Panc1 (cell line): Measurements from ENCODE around the gene MYH14. TPM values are rescaled to one million over a fixed set of nuclear protein-coding genes. Genes with fewer than 3 reads are reported as not detected.

ENCODE experiments used
- ATAC-seq: fragments of 200-7000 bp; cut with Tn5 transposase; 2 replicates; pipeline ENCODE4 v1.9.1; 2020; ENCODE audit warnings: mild to moderate bottlenecking, moderate library complexity
- BruUV-seq: library from RNA; stranded (reverse); fragments of 400-500 nt; replicated peaks from 2 replicates; lab custom pipeline; 2021; lab: Mats Ljungman, UMichigan
- CTCF ChIA-PET: fragments of 300-600 bp; sonication (Branson Sonifier 250); formaldehyde crosslinking; loops from one replicate; lab custom pipeline; 2022; ENCODE audit warnings: antibody characterized with exemption; lab: Charles Lee
- POLR2A ChIA-PET: fragments of 300-600 bp; sonication (Branson Sonifier 250); formaldehyde crosslinking; loops from one replicate; lab custom pipeline; 2022; ENCODE audit warnings: antibody characterized with exemption; lab: Charles Lee
- DNase-seq: peaks from one replicate; pipeline ENCODE4 v3.0.0-alpha.2; 2010; ENCODE audit warnings: low read depth, low spot score
- H3K27ac ChIP-seq: 2 replicates; pipeline ENCODE4 v1.5.1; 2011; ENCODE audit warnings: mild to moderate bottlenecking, low read length, inconsistent platforms
- H3K27me3 ChIP-seq: fragments of 200-500 bp; sonication (Bioruptor generic); 2 replicates; pipeline ENCODE4 v1.6.0; 2014; ENCODE audit warnings: low read length, inconsistent platforms; ENCODE audit not compliant: control insufficient read depth, insufficient read depth
- H3K36me3 ChIP-seq: fragments of 200-500 bp; sonication (Bioruptor generic); 2 replicates; pipeline ENCODE4 v1.5.1; 2014; ENCODE audit warnings: inconsistent platforms, mild to moderate bottlenecking, low read length, moderate library complexity; ENCODE audit not compliant: control insufficient read depth, insufficient read depth
- H3K4me1 ChIP-seq: 2 replicates; pipeline ENCODE4 v1.5.1; 2011; ENCODE audit warnings: inconsistent platforms, mild to moderate bottlenecking, low read length, moderate library complexity; ENCODE audit not compliant: control insufficient read depth, insufficient read depth
- H3K4me3 ChIP-seq, 2 experiments: 2 replicates each; pipeline ENCODE4 v1.5.1; 2011 to 2012; ENCODE audit warnings: low read depth in 2 of 2, low read length in 2 of 2, mild to moderate bottlenecking in 2 of 2, inconsistent platforms in 1 of 2, moderate library complexity in 1 of 2
- H3K9me3 ChIP-seq: fragments of 200-500 bp; sonication (Bioruptor generic); 2 replicates; pipeline ENCODE4 v1.5.1; 2014; ENCODE audit warnings: low read depth, mild to moderate bottlenecking, inconsistent platforms, low read length, moderate library complexity; ENCODE audit not compliant: control insufficient read depth, insufficient read depth
- CTCF ChIP-seq: fragments of 450-650 bp; IDR thresholded peaks from 2 replicates; pipeline ENCODE4 v1.5.1; 2017; ENCODE audit warnings: mild to moderate bottlenecking
- POLR2AphosphoS5 ChIP-seq: IDR thresholded peaks from 2 replicates; pipeline ENCODE4 v1.6.1; 2012; ENCODE audit warnings: mild to moderate bottlenecking, low read depth, low read length, moderate library complexity
- REST ChIP-seq, 2 experiments: IDR thresholded peaks; 2 replicates each; pipeline ENCODE4 v1.6.1; 2011 to 2012; ENCODE audit warnings: low read depth in 2 of 2, control low read depth in 1 of 2, low read length in 1 of 2, mild to moderate bottlenecking in 1 of 2, moderate library complexity in 1 of 2; ENCODE audit not compliant: insufficient read depth in 1 of 2
- SIN3A ChIP-seq: IDR thresholded peaks from 2 replicates; pipeline ENCODE4 v1.6.1; 2012; ENCODE audit warnings: low read depth, mild to moderate bottlenecking, low read length, moderate library complexity, borderline replicate concordance; ENCODE audit not compliant: insufficient read depth
- TCF7L2 ChIP-seq: IDR thresholded peaks from 2 replicates; pipeline ENCODE4 v1.6.1; 2011; ENCODE audit warnings: mild to moderate bottlenecking, low read depth, low read length, inconsistent platforms
- in situ Hi-C: cut with HindIII; loops from 2 replicates; pipeline ENCODE4 v1.10.0; 2016; ENCODE audit warnings: low sequenced_read_pairs, low pct_unique_long_range_greater_than_20kb
- intact Hi-C: fragments of 100-400 bp; cut with micrococcal nuclease; formaldehyde crosslinking; loops from one replicate; pipeline ENCODE4 v1.10.0; 2022; ENCODE audit not compliant: unreplicated experiment
- total RNA-seq: library from RNA; stranded (reverse); gene quantifications from one replicate; pipeline ENCODE4 v1.2.1, GENCODE V29; 2021; ENCODE audit not compliant: unreplicated experiment

Gene MYH14
- total RNA-seq, 1 experiment from 2014 or later = 23.8 TPM

GRCh38 chr19:50356691-50357177 is 153.3 kb downstream of the MYH14 start:
- ChIA-PET CTCF (interaction anchor here (0.7 to 1.2 kb wide), 4 partner anchors 27 to 177 kb away, joined by 3 to 7 read pairs (median 5); partner anchors contain the start of gene POLD1), POLR2A (no interaction called here)
- H3K27ac ChIP-seq = no peak overlapping the region
- DNase-seq = no peak
- intact Hi-C loops (no loop called here), in situ Hi-C loops (no loop called here)
- no TSS peak for BruUV-seq
- ATAC-seq = no peak
- no peaks in the 10 kb centered on the region for H3K36me3 ChIP-seq
- H3K9me3 ChIP-seq = no peaks in the 10 kb centered on the region
- TF ChIP-seq SIN3A (no peak), TCF7L2 (no peak), REST (IDR thresholded peaks at IDR 0.05; ENCODE audit: insufficient read depth in 1 of 2, low read depth in 2 of 2, low read length in 1 of 2) (no peak), CTCF (no peak)
- H3K4me3 ChIP-seq = peak overlapping the region; percentile 52 to 78; a peak in 3 of 4 replicates
- H3K27me3 ChIP-seq = no peaks in the 10 kb centered on the region
- H3K4me1 ChIP-seq = no peaks in the 10 kb centered on the region

- BruUV-seq = no TSS peak
Observed at GRCh38 chr19:50357178-50358100, 154.0 kb downstream of the MYH14 start.

More at GRCh38 chr19:50357178-50358100, 154.0 kb downstream of the MYH14 start:
- Histone ChIP-seq H3K36me3 (no peaks in the 10 kb centered on the region), H3K4me3 (peak overlapping the region; percentile 52 to 78), H3K27ac (peak overlapping the region; percentile 44; the same call in 1 of the 2 replicates), H3K4me1 (no peaks in the 10 kb centered on the region), H3K9me3 (no peaks in the 10 kb centered on the region), H3K27me3 (no peaks in the 10 kb centered on the region)
- no peak for DNase-seq
- TF ChIP-seq TCF7L2 = no peak
- TF ChIP-seq REST (IDR thresholded peaks at IDR 0.05; ENCODE audit: insufficient read depth in 1 of 2, low read depth in 2 of 2, low read length in 1 of 2) = no peak
- no peak for TF ChIP-seq SIN3A
- TF ChIP-seq POLR2AphosphoS5 = no peak
- peak; percentile 85 for TF ChIP-seq CTCF
- ChIA-PET POLR2A (no interaction called here), CTCF (interaction anchor here (0.6 to 1.2 kb wide), 5 partner anchors 12 to 177 kb away, joined by 3 to 7 read pairs (median 4); partner anchors contain the start of gene POLD1)
- in situ Hi-C loops = no loop called here
- intact Hi-C loops = no loop called here
- ATAC-seq = peak; percentile 86
